HG03103 (cell line): Measurements from ENCODE around the gene SORCS2.

Experiments
- ATAC-seq: cut with Tn5 transposase; IDR thresholded peaks from one replicate; pipeline ENCODE4 v1.9.1; 2021; ENCODE audit warnings: low read depth; ENCODE audit not compliant: unreplicated experiment

SORCS2 gene

DNA sequence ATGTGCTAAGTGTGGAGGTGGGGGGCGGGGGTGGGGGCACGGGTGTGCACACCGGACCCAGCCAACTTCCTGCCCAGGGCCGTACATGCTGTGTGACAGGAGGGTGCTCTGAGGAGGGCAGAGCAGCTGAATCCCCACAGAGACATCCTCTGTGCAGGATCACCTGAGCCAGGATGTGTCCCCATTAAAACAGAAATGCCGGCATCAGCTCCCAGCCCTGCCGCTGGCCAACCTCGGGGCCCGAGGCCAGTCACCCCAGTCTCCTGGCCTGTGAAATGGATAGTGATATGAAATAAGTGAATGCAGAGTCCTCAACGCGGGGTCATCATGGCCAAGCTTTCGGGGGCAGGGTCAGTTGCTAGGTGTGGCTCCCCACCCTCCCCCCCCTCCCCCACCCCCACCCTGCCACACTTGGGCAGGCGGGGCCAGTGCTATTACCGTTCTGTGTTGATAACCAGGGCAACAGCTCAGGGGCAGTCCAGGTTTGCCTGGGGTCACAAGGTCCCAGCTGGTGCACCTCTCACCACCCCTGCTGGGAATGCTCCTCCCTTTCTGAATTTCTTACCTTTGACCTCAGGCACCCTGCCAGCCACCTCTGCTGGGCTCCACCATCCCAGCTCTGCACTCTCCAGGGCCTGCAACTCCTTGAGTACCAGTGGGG is 469.6 kb downstream of the SORCS2 start:
- ATAC-seq = no peak

DNA sequence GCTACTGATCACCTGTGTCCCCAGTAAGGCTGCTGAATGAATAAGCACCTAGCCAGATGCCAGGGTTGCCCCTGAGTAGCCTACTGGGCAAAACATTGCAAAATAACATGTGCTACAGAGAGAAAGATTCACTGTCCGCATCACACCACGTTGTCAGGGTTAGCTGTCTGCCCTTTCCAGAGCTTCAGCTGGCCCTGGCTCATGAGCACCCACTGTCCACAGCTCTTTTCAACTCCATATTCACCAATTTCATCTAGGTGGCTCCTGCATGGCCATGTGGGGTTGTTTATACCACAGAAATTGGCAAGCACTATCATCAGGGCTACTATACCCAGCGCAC is 470.1 kb downstream of the SORCS2 start:
- no peak for ATAC-seq

DNA sequence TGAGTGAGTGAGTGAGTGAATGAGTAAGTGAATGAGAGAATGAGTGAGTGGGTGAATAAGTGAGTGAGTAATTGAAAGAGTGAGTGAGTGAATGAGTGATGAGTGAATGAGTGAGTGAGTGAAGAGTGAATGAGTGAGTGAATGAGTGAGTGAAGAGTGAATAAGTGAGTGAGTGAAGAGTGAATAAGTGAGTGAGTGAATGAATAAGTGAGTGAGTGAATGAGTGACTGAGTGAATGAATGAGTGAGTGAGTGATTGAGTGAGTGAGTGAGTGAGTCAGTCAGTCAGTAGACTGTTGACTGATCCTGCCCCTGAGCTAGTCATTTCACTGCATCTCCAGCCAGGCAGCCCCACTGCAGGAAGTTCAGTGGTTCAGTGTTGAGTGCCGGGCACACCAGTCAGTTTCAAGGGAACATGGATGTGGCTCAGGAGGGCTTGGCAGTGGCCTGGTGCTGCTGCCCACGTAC is 470.8 kb downstream of the SORCS2 start:
- no peak for ATAC-seq

DNA sequence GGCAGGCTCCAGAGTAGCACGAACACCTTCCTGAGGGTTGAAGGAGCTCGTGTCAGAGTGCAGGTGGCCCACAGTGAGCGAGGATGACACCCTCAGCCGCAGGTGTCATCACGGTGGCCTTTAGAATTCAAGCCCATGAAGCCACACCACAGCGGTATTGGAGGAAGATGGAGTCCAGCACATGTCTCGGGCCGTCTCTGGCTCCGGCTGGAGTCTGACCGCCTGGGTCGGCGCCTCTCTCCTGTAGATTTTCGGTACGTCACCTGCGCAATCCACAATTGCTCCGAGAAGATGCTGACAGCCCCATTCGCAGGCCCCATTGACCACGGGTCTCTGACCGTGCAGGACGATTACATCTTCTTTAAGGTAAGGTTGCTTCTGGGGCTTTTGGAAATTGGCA is 471.8 kb downstream of the SORCS2 start:
- ATAC-seq = no peak

DNA sequence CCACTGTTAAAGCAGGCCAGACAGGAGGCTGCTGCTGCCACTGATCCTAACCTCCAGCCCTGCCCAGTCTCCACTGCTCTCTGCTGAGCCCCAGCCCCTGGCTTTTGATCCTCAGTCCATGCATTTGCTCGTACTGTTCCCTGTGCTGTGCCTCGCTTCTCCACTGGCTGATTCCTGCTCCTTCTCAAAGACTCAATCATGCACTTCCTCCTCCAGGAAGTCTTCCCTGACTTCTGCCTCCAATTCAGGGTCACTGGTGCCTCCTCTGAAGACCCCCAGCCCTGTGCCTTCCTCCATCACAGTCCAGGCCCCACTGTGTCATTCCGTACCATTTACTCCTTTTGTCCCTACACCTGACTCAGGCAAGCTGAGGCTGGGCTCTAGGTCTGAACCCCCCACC is 473.0 kb downstream of the SORCS2 start:
- ATAC-seq = no peak

DNA sequence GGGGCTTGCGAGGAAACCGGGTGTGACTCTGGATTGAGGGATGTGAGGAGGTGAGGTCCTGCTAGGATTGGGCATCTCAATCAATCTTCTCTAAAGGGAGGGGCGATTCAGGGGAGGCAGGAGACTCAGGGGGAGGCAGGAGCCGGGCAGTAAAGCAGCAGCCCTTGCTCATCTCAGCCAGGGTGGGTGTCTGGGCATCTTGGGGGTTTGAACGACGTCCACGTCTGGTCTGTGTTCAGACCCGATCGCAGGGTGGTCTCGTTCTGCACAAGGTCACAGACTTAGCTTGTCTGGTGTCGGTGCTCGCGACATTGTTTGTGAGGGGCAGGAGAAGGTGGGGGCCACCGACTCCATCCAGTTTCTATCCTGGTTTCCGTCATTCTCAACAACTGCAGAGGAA is 473.7 kb downstream of the SORCS2 start:
- no peak for ATAC-seq

DNA sequence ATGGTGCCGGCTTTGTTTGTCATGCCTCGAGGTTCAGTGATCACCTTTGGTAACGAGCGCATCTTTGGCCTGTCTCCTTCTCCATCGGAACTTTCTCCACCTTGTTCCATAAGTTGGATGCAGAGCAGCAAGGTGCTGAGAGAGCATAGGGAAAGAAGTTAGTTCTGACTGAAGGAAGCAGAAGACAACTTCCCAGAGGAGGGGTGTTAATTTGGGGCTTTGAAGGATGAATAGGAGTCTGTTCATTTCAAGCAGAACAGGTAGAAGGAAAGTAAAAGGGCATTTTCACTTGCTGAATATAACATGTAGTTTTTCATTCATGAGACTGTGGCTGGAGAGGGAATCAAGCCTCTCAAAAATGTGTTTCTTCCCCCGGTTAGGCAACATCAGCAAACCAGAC is 474.4 kb downstream of the SORCS2 start:
- ATAC-seq = no peak

DNA sequence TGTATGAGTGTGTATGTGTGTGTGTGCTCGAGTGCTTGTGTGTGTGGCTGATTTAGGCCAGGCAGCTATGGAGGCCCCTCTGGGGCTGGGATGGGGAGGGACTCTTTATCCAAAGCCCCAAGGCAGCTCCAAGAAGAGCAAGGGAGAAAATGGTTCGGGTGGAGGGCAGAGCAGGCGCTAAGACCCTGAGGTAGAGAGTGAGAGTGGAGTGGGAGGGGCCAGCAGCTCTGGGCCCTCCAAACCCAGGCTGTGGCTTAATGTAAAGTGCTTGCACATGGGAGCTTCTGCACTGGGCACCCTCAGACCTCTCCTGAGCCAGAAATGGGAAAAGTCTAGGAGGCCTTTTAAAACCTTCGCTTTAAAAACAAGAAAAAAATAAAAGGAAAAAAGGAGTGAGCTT is 475.9 kb downstream of the SORCS2 start:
- ATAC-seq = no peak

DNA sequence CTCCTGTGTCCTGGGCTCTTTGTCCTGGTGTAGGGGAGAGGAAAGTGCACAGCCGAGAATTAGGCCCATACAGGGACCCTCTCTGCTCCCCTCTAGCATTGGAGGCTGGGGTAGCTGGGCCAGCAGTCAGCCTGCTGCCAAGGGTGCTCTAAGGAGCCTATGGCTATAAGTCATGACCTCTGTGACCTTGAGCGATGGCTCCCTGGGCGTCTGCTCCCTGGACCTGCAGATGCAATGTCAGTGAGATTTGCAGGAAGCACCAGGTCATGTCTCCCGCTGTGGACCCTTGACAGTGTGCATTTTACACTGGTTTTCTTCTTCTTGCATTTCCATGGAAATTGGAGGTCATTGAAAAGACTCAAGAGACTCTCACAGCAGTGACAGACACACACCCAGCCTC is 476.5 kb downstream of the SORCS2 start:
- no peak for ATAC-seq

DNA sequence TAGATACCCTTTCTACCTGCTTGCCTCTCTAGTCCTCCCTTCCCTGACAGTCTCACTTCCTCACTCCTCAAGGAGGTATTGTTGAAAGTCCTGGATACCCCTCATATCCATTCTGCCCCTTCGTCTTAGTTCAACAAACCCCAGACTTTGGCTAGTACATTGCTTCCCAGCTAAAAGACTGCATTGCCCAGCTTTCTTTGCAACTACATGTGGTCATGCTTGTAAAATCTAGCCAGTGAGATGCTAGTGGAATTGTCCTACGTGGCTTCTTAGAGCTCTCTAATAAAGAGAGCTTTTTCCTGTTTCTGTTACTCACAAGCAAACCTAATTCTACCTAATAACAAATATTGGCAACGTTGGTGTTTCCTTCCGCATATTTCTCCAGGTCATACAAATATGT is 480.3 kb downstream of the SORCS2 start:
- ATAC-seq = no peak

DNA sequence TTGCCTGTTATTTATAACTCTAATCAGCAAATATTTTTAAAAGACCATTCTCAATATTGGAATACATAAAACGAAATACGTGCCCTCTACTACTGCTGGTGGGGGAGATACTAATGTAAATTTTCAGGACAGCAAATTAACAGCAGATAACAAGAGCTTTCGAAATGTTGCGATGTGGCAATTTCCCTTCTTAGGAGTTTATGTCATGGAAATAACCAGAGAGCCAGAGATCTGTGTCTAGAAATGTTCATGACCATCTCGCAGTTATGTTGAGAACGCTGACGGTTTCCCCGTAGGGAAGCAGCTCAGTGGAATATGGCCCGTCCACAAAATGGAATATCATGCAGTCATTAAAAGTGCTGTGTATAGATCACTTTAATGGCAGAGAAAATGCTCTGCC is 480.8 kb downstream of the SORCS2 start:
- ATAC-seq = no peak

DNA sequence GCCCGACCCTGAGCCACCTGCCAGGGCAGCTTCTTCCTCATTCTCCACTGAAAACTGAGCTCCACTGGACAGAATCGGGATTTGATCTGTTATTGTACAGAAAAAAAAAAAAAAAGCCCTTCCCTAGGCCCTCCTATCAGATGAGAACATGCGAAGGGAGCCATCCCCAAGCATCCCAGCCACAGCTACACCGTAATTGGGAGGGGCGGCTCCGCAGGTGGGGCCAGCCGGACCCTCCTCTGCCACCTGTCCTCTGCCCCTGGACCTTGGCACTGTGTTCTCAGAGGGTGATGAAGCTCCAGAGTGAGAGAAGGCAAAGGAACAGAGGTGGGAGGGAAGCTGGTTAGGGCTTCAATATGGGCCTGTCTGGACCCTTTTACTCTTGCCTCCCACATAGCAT is 482.4 kb downstream of the SORCS2 start:
- ATAC-seq = no peak

DNA sequence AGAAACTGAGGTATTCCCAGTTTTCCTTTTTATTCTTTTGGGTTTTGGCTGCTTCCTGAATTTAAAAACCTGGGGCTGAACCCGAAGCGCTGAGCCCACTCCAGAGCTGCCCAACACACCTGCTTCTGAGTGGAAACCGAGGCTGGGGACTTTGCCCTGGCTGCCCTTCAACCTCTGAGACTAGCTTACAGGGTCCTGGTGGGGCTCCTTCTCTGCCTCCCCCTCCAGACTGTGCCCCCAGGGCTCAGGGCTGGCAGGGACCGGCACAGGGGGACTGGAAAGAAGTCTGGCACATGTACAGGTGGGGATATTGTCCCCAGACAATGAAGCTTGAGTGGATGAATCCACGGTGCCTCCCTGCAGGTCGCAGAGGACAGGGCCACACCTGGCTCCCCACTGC is 482.8 kb downstream of the SORCS2 start:
- no peak for ATAC-seq

DNA sequence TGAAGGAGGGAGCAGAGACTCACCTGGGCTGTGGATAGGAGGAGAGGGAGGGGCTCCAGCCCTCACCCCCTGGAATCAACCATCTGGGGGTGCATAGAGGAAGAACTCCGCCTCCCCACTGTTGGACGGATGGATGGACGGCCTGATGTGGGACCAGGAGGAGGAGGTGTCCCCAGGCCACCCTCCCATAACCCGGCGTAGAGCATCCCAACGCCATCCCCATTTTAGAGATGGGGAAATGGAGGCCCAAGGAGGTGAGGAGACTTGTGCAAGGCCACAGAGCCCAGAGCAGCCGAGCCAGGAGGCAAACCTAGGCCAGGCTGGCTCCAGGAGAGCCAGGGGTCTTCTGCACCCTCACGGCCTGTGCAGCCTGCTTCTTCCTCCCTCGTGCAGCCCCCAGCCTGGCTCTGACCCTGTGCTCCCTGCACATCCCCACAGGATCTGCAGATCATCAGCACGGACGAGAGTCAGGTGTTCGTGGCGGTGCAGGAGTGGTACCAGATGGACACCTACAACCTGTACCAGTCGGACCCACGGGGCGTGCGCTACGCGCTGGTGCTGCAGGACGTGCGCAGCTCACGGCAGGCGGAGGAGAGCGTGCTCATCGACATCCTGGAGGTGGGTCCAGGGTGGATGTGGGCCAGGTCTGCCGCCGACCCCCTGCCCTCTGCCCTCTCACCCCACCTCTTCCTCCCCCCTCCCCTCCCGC is 483.4 kb downstream of the SORCS2 start:
- ATAC-seq = no peak

DNA sequence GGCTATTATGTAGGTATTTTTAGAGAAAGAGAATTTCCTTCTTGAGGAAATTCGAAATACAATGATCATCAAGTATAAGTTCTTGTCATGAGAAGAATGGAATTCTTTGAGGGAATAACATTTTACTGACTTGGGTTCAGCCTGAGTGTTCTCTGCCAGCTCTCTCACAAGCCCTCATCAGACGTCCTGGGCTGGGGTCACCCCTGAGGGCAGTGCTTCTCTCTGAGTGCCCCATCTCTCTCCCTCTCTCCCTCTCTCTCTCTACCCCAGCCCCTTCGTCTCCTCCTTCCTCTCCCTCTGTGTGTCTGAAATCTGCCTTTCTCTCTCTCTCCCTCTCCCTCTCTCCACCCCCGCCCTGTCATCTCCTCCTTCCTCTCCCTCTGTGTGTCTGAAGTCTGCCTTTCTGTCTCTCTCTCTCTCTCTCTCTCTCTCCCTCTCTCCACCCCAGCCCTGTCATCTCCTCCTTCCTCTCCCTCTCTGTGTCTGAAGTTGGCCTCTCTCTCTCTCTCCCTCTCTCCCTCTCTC is 484.1 kb downstream of the SORCS2 start:
- no peak for ATAC-seq

DNA sequence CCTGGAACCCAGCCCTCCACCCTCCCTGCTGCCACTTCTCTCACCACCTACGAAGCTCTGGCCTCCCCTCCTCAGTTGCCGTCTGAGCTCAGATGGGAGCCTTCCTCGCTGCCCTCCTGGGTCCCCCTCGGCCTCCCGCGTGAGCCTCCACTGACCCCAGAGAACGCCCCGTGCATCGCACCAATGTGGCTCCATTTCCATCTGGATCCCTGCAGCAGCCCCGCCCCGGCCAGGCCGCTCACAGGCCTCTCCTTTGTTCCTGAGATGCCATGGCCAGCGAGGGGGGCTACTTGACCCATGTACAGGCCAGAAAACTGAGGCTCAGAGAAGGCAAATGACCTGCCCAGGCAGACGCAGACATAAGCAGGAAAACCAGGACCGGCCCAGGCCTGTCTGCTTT is 484.7 kb downstream of the SORCS2 start:
- ATAC-seq = no peak

DNA sequence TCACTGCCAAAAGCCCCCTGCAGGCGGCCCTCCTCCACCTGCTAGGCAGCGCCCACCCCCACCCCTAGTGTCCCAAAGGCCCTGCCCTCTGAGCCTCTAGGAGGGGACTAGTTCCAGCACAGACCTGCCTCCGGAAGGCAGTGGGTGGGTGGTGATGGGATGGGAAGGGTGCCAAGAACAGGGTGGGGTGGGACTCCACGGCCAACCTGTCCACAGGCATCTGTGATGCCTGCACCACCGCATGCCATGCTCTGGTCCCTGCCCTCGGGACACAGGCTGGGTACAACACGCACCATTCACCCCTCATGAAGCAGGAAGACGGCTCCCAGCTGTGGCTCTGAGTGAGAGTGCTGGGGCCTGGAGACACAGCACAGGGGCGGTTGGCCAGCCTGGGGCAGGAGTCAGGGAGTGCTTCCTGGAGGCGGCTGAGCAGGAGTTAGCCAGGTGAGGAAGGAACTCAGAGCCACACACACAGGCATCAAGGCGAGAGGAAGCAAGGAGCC is 485.5 kb downstream of the SORCS2 start:
- no peak for ATAC-seq

DNA sequence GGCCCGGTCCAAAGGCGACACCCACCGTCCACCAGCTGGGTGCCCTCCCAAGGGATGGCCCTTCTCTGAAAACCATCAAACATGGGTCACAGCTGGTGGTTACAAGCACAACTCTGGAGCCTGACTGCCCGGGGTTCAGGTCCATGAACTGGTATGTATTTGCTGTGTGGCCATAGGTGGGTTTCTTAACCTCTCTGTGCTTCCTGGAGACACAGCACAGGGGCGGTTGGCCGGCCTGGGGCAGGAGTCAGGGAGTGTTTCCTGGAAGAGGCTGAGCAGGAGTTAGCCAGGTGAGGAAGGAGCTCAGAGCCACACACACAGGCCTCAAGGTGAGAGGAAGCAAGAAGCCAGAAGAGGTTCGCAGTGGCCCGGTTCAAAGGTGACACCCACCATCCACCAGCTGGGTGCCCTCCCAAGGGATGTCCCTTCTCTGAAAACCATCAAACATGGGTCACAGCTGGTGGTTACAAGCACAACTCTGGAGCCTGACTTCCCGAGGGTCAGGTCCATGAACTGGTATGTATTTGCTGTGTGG is 486.0 kb downstream of the SORCS2 start:
- ATAC-seq = no peak

DNA sequence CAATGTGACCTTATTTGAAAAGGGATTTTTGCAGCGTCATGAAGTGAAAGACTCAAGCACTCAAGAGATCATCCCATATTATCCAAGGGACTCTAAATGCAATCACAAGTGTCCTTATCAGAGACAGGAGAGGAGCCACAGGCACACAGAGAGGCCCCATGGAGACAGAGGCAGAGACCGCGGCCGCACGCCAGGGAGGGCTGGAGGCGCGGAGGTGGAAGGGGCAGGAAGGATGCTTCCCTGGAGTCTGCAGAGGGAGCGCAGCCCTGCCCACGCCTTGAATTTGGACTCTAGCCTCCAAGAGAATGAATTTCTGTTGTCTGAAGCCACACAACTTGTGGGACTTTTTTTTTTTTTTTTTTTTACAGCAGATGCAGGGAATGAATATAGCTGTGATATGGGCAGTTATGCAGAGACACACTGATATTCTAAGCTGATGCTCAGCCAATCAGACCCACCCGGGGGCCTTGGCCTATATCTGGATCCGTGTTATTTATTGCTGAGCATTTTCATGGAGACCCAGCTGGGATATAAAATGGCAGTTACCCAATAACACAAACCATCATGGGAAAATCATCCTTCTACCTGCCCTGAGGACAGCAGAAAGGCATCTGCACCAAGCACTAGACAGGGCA is 487.2 kb downstream of the SORCS2 start:
- ATAC-seq = no peak

DNA sequence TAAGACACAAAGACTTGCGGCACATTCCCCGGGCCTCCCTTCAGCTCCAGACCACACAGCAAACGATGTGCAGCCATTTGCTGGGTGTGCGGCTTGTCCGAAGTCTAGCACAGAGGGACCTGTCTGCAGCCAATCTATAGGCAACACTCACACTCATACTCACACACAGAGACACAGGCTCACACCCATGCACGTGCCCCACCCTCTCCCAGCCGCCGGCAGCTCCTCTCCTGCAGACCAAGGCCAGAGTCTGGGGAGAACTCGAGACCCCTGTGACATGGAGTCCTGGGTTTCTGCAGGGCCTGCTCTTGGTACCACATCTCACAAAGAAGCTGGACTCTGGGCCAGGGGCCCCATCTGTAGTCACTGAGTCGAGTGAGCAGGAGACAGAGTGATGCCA is 487.8 kb downstream of the SORCS2 start:
- no peak for ATAC-seq

DNA sequence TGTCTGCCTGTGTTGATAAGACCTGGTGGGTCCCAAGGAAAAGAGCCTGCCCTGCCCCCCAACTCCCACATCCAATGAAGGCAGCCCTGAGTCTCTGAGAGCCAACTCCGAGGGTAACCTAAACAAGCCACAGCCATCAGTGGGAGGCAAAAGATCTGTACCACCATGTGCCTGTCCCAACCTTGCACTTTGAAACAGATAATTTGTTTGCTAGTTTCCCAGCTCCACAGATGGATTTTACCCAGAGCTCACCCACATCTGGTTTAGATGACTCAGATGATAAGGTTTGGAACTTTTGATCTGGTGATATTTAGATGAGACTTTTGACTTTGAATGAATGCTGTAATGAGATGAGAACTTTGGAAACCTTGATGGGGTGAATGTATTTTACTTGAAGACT is 488.4 kb downstream of the SORCS2 start:
- ATAC-seq = no peak
